TTC549 (cell line): ENCODE data around the gene ZNF836.
"Not testable (repeated sequence)": the region's sequence is repeated elsewhere in the genome, so short reads cannot be mapped to it uniquely, and the experiment has no call there.

Experiments used
- FAIRE-seq: peaks from 2 replicates; lab custom pipeline; 2012; peaks lifted over from hg19 to GRCh38; lab: Jason Lieb, UNC

ZNF836 gene

DNA sequence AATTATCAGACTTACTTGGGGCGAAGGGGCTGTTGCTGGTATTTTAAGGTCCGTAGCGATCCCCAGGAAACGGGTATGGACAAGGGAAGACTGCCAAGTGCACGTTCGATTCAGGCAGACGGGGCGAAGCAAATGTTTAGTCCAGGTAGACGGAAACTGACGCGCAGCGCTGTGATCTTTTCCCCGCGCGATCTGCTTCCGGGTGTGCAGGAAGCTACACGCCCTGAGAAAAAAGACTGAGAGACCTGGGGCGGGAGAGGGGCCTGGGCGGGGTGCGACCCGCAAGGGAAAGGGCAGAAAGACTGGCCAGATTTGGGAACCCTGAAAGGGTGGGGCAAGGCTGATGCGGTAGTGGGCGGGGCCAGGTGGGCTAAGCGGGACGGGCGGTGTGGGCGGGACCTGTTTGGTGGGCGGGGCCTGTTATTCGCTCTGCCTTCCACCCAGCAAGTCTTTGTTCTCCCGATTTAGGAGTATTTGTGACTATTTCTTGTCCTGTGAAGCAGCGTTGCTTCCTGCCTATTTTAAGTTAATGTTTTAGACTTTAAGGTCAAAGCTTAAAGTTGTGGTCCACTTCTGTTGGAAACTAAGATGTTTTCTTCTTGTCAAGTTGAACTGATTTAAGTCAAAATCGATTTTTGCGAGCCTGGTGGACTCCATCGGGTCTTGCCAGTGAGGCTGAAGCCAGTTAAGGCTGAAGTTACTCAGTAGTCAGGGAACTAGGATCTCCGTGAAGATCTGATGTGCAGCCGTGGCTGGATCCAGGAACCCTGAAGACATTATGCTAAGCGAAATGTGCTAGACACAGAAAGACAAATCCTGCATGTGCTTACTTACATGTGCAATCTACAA, at the start of gene ZNF836:
Gene ZNF836 (minus strand): TSS at position 301 of the 849 bp plus-strand sequence. CDS start 3,549 bp downstream, outside the sequence.
- no peak for FAIRE-seq

DNA sequence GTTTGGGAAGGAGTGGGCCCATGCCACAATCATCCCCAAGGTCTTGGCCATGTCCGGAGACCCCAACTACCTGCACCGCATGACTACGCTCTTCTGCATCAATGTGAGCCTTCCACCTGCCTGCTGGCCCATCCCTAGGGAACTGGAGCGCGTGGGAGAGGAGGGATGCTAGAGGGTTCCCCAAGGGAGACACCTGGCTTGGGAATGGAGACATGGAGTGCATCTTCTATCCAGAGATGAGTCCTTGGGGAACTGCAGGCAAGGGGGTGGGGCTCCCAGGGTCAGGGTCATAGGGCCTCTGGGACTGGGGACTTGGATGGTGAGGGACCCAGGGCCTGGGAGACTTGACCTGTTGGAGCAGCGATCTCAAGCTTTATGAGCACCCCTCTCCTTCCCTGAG, 49.6 kb upstream of the ZNF836 start:
- no peak for FAIRE-seq

DNA sequence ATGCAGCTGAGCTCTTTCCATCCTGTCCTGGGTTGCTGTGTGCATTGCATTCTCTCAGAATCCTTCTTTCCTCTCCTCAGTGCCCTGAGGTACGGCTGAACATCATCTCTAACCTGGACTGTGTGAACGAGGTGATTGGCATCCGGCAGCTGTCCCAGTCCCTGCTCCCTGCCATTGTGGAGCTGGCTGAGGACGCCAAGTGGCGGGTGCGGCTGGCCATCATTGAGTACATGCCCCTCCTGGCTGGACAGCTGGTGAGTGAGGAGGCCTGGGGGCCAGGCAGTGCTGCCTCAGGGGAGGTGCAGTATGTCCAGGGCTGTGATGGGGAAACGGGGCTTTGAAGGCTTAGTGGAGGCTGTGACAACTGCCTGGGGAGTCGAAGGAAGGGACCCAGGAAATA, 48.2 kb upstream of the ZNF836 start:
- FAIRE-seq, result no peak

DNA sequence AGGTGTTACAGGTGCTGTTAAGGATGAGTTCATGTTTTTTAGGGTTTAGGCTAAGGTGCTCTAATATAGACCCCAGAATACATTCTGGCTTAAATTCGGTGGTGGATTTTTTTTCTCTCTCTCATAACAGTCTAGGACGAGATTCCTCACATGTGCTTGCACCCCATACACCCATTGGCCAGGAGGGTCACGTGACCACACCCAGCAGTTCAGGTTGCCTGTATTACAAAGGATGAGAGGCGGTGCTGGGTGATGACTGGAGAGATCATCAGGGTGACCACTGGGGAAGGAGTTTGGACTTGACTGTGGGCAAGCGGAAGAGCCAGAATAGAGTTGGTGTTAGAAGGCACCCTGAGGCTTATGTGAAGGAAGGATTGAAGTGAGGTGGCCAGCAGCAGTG, 46.2 kb upstream of the ZNF836 start:
- FAIRE-seq, result no peak

- FAIRE-seq, result no peak
Measured at GRCh38 chr19:52216401-52216800, 45.0 kb upstream of the ZNF836 start.

DNA sequence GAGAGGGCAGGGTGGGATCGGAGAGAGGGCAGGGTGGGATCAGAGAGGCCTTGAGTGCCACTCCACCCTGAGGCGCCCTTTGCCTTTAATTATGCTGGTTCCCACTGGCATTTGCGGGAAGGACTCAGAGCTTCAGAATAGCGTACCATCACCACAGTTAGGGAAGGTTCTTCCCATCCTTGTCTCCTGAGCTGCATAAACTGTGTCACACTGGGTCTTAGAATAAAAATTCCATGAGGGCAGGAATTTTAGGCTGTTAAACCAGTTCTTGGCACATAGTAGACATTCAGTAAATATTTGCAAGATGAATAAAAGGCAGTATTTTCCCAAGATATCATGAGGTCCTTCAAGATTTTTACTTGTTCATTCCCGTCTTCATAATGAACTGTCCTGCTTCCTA, 42.8 kb upstream of the ZNF836 start:
- FAIRE-seq, result no peak

DNA sequence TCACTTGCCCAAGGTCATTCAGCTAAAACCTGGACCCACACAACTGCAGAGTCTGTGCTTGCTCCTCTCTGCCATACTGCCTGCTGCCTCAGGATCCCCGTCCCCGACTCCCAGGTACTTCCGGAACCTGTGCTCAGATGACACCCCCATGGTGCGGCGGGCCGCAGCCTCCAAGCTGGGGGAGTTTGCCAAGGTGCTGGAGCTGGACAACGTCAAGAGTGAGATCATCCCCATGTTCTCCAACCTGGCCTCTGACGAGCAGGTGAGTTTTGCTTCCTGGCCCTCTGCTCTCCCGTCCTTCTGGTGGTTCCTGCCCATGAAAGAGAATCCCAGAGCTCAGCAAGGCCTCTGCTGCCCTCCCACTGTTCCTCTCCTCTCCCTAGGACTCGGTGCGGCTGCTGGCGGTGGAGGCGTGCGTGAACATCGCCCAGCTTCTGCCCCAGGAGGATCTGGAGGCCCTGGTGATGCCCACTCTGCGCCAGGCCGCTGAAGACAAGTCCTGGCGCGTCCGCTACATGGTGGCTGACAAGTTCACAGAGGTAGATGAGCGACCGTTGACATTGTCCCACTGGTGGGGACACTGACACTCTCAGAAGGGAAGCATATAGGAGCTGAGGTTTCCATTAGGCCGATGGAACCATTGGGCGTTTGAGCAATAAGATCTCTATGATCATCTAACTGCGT, 41.3 kb upstream of the ZNF836 start:
- no peak for FAIRE-seq

DNA sequence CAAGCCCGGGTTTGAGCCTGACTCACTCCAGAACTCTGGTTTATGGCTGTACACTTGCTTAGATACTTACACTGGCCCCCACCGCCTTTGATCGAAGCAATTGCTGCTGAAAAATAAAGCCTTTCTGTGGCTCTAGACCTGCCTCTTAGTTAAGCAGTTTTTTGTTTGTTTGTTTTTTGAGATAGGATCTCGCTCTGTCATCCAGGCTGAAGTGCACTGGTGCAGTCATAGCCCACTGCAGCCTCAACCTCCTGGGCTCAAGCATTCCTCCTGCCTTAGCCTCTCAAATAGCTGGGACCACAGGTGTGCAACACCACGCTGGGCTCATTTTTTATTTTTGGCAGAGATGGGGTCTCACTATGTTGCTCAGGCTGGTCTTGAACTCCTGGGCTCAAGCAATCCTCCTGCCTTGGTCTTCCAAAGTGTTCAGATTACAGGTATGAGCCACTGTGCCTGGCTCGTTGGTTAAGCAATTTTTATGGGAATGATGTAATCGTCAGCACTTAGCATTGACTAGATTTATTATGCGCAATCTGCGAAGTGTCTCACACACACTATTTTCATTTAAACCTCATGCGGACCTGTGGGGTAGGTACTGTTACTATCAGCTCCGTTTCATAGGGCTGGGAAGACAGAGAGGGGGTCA, 40.6 kb upstream of the ZNF836 start:
- no peak for FAIRE-seq

- no peak for FAIRE-seq
Measured at GRCh38 chr19:52211203-52211602, 39.8 kb upstream of the ZNF836 start.

GRCh38 chr19:52206481-52206880, 35.1 kb upstream of the ZNF836 start:
- FAIRE-seq, result no peak

- not testable (repeated sequence) for FAIRE-seq
Measured at GRCh38 chr19:52200755-52201391, 29.5 kb upstream of the ZNF836 start.

- no peak for FAIRE-seq
Measured at GRCh38 chr19:52200044-52200443, 28.6 kb upstream of the ZNF836 start.

GRCh38 chr19:52198678-52199077, 27.3 kb upstream of the ZNF836 start:
- no peak for FAIRE-seq

DNA sequence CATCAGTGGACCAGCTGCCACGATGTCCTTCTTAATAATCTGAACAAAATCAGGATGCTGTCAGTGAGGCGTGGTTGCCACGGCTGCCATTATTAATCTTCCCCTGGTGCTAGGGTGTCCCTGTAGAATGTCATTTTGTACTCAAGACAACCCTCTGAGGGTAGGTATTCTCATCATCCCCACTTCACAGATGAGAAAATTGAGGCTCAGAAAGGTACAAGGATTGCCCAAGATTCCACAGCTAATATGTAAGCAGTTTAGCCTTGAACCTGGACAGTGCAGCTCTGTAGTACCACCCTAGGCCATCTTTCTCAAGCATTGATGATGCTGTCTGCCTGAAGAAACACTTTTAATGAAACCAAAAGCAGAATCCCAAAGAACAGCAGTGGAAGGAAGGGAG, 26.5 kb upstream of the ZNF836 start:
- FAIRE-seq, result no peak

GRCh38 chr19:52196256-52196967, 25.0 kb upstream of the ZNF836 start:
- FAIRE-seq, result no peak

GRCh38 chr19:52191951-52192350, 20.5 kb upstream of the ZNF836 start:
- FAIRE-seq, result no peak

GRCh38 chr19:52191389-52191788, 20.0 kb upstream of the ZNF836 start:
- FAIRE-seq, result no peak

DNA sequence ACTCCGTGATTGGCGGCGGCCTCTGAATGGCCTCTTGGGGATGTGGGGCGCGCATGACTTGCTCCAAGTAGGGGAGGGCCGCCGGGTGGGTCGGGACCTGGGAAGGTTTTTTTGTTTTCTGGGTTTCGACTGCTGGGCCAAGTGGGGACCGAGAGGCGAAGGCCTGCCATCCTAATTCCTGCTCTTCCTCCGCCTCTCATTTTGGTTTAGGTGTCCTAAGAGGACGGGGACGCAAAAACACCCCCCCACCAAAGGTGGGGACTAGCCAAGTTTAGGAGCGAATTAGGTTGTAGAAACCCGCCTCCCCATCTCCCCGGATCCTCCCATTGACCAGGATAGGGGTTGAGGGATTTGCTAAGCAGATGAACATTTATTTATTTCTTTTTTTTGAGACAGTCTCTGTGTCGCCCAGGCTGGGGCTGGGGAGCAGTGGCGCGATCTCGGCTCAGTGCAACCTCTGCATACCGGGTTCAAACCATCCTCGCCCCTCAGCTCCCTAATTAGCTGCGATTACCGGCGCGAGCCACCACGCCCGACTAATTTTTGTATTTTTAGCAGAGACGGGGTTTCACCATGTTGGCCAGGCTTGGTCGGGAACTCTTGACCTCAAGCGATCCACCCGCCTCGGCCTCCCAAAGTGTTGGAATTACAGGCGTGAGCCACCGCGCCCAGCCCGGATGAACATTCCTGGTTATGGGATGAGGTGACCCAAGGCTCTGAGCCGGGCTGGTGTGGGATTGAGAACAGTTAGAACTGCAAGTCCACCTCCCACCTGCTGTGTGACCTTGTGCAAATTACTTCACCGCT, 19.3 kb upstream of the ZNF836 start:
- FAIRE-seq, result no peak

DNA sequence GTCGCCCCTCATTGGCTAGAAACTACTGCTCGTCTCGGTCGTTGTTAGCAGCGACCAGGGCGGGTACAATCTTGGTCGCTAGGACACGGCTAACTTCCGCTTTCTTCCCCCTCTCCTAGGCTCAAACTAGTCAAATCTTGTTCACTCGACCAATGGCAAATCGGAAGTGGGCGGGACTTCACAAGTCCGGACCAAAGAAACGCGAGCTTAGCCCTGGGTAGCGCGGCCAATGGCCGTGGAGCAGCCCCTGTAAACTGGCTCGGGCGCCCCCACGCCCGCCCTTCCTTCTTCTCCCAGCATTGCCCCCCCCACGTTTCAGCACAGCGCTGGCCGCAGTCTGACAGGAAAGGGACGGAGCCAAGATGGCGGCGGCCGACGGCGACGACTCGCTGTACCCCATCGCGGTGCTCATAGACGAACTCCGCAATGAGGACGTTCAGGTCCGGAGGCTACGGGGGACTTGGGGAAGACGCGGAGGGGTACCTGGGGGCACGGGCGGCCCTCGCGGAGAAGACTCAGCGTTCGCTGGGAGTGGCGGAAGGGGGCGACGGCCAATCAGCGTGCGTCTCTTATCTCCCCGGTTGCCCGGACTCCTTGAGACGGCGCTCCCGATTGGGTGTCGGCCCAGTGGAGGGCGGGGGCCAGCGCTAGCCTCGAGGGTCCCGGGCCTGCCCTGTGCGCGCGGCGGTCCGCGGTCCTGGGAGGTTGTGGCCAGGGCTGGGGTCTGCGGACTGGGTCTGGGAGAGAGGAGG, 18.5 kb upstream of the ZNF836 start, which contains the start of gene PPP2R1A:
Gene PPP2R1A (plus strand): TSS at position 318 of the 752 bp plus-strand sequence. CDS start 45 bp downstream, at position 363.
- peak; percentile 99 for FAIRE-seq
